Measurements from ENCODE around the gene CHSY1. TPM values are rescaled to one million over a fixed set of nuclear protein-coding genes. Genes with fewer than 3 reads are reported as not detected.

Gene CHSY1
- total and polyA plus RNA-seq, 2 donors (not counting 1 experiment from before 2014, with no cell fraction given) = 4.7 to 20.3 TPM

DNA sequence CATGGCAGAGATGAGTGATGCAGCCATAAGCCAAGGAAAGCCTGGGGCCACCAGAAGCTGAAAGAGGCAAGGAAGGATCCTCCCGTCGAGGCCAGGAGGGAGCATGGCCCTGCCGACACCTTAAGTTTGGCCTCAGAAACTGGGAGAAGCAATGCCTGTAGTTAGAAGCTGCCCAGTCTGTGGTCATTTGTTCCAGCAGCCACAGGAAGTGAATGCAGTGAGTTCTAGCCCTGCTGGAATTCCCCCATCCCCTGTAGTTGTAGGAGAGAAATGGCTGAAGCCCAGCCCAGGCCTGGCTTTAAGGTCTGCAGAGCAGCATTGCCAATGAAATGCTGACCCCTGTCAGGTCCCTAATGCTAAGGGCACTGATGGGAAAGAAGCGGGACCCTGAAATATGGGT lies 12.2 kb upstream of the CHSY1 start:
- Histone ChIP-seq H3K79me2 (ENCODE audit: control insufficient read depth, insufficient read depth, low read length) (no peaks in the 10 kb centered on the region), H3K4me2 (replicated peaks; ENCODE audit: low read depth, low read length, poor library complexity, severe bottlenecking) (no peak overlapping the region), H3K9ac (ENCODE audit: low read length) (no peak overlapping the region), H4K20me1 (ENCODE audit: control insufficient read depth, insufficient read depth, low read length, poor library complexity, severe bottlenecking) (no peaks in the 10 kb centered on the region), H2AFZ (ENCODE audit: insufficient read depth, low read depth, low read length, poor library complexity, severe bottlenecking) (no peak overlapping the region), H3K27ac (ENCODE audit: low read length in 2 of 2) (no peak overlapping the region), H3K36me3 (replicated peaks in 1 of 2; ENCODE audit: control extremely low read depth in 1 of 2, control insufficient read depth in 1 of 2, extremely low read depth in 1 of 2, insufficient read depth in 2 of 2, low read length in 1 of 2) (no peaks in the 10 kb centered on the region), H3K27me3 (replicated peaks in 1 of 4; ENCODE audit: control extremely low read depth in 1 of 4, control insufficient read depth in 3 of 4, insufficient read depth in 4 of 4, low read length in 3 of 4) (peaks cover 0 to 5% (median 0%) of the 10 kb centered on the region in 4 experiments), H3K4me1 (ENCODE audit: control insufficient read depth in 2 of 2, insufficient read depth in 2 of 2, low read length in 2 of 2) (no peaks in the 10 kb centered on the region), H3K9me3 (ENCODE audit: control extremely low read depth in 1 of 3, control insufficient read depth in 2 of 3, insufficient read depth in 1 of 3, low read length in 2 of 3) (no peaks in the 10 kb centered on the region), H3K4me3 (ENCODE audit: control extremely low read depth in 1 of 5, extremely low read depth in 1 of 5, insufficient read depth in 1 of 5, low read depth in 2 of 5, low read length in 4 of 5) (no peak overlapping the region)
- TF ChIP-seq EZH2 (IDR thresholded peaks at IDR 0.05; ENCODE audit: borderline replicate concordance, insufficient read depth, low read depth, low read length, poor library complexity, severe bottlenecking) = no peak
- TF ChIP-seq, protein P1, sequence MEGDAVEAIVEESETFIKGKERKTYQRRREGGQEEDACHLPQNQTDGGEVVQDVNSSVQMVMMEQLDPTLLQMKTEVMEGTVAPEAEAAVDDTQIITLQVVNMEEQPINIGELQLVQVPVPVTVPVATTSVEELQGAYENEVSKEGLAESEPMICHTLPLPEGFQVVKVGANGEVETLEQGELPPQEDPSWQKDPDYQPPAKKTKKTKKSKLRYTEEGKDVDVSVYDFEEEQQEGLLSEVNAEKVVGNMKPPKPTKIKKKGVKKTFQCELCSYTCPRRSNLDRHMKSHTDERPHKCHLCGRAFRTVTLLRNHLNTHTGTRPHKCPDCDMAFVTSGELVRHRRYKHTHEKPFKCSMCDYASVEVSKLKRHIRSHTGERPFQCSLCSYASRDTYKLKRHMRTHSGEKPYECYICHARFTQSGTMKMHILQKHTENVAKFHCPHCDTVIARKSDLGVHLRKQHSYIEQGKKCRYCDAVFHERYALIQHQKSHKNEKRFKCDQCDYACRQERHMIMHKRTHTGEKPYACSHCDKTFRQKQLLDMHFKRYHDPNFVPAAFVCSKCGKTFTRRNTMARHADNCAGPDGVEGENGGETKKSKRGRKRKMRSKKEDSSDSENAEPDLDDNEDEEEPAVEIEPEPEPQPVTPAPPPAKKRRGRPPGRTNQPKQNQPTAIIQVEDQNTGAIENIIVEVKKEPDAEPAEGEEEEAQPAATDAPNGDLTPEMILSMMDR (IDR thresholded peaks at IDR 0.05) = no peak
- 100% methylated on average over 3 of the region's 4 CpGs for WGBS (ENCODE audit: insufficient coverage)
- DNase-seq (no peak), ATAC-seq (ENCODE audit: low read depth) (no peak)
- no peaks in the 10 kb centered on the region for H3K4me1 Mint-ChIP-seq
- ChIA-PET CTCF (interaction anchor here (1.1 to 1.6 kb wide), 2 partner anchors 12 to 21 kb away, joined by 3 to 5 read pairs; partner anchors contain the start of gene CHSY1), POLR2A (no interaction called here)
- H3K27me3 Mint-ChIP-seq = peaks cover 5% of the 10 kb centered on the region
- no peak overlapping the region for H3K4me3 Mint-ChIP-seq
- H3K27ac Mint-ChIP-seq = no peak overlapping the region
- intact Hi-C loops (cut with micrococcal nuclease) = no loop called here
- H3K9me3 Mint-ChIP-seq (ENCODE audit: insufficient read depth) = no peaks in the 10 kb centered on the region

DNA sequence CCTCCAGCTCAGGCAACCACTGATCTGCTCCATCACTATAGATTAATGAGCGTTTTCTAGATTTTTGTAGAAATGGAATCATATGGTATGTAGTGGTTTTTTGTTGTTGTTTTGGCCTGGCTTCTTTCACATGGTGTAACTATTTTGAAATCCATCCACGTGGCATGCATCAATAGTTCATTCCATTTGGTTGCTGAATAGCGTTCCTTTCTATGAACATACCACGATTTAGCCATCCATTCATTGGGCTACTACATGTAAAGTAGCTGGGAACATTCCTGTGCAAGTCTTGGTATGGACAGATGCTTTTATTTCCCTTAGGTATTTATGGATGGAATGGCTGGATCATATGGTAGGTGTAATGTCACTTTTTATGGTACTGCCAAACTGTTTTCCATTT lies 10.7 kb upstream of the CHSY1 start:
- TF ChIP-seq EZH2 (IDR thresholded peaks at IDR 0.05; ENCODE audit: borderline replicate concordance, insufficient read depth, low read depth, low read length, poor library complexity, severe bottlenecking) = no peak
- TF ChIP-seq, protein P1 (IDR thresholded peaks at IDR 0.05) = no peak
- H2AFZ ChIP-seq (ENCODE audit: insufficient read depth, low read depth, low read length, poor library complexity, severe bottlenecking) = no peak overlapping the region
- intact Hi-C loops (cut with micrococcal nuclease) = no loop called here
- H3K27ac ChIP-seq (ENCODE audit: low read length in 2 of 2) = no peak overlapping the region
- H3K79me2 ChIP-seq (ENCODE audit: control insufficient read depth, insufficient read depth, low read length) = no peaks in the 10 kb centered on the region
- Mint-ChIP-seq H3K9me3 (ENCODE audit: insufficient read depth) (no peaks in the 10 kb centered on the region), H3K4me3 (no peak overlapping the region), H3K27me3 (peaks cover 9% of the 10 kb centered on the region), H3K27ac (no peak overlapping the region), H3K4me1 (no peaks in the 10 kb centered on the region)
- H3K36me3 ChIP-seq (replicated peaks in 1 of 2; ENCODE audit: control extremely low read depth in 1 of 2, control insufficient read depth in 1 of 2, extremely low read depth in 1 of 2, insufficient read depth in 2 of 2, low read length in 1 of 2) = no peaks in the 10 kb centered on the region
- no peaks in the 10 kb centered on the region for H3K9me3 ChIP-seq (ENCODE audit: control extremely low read depth in 1 of 3, control insufficient read depth in 2 of 3, insufficient read depth in 1 of 3, low read length in 2 of 3)
- no peak overlapping the region for H3K9ac ChIP-seq (ENCODE audit: low read length)
- no peak overlapping the region for H3K4me3 ChIP-seq (ENCODE audit: control extremely low read depth in 1 of 5, extremely low read depth in 1 of 5, insufficient read depth in 1 of 5, low read depth in 2 of 5, low read length in 4 of 5)
- H3K4me2 ChIP-seq (replicated peaks; ENCODE audit: low read depth, low read length, poor library complexity, severe bottlenecking) = no peak overlapping the region
- ChIA-PET CTCF (interaction anchor here (1.0 to 4.0 kb wide), 4 partner anchors 11 to 247 kb away, joined by 3 to 21 read pairs (median 9); partner anchors contain the start of gene CHSY1), POLR2A (no interaction called here)
- peaks cover 0 to 11% (median 3%) of the 10 kb centered on the region in 4 experiments for H3K27me3 ChIP-seq (replicated peaks in 1 of 4; ENCODE audit: control extremely low read depth in 1 of 4, control insufficient read depth in 3 of 4, insufficient read depth in 4 of 4, low read length in 3 of 4)
- no peak for ATAC-seq (ENCODE audit: low read depth)
- no CpG with 5 or more reads among the region's 4 CpGs for WGBS (ENCODE audit: insufficient coverage)
- no peaks in the 10 kb centered on the region for H3K4me1 ChIP-seq (ENCODE audit: control insufficient read depth in 2 of 2, insufficient read depth in 2 of 2, low read length in 2 of 2)
- no peak for DNase-seq
- H4K20me1 ChIP-seq (ENCODE audit: control insufficient read depth, insufficient read depth, low read length, poor library complexity, severe bottlenecking) = no peaks in the 10 kb centered on the region
